ENCODE data around the gene GAS2L3. TPM values are rescaled to one million over a fixed set of nuclear protein-coding genes. Genes with fewer than 3 reads are reported as not detected.

The GAS2L3 gene
- total and polyA plus RNA-seq, 2 of the 13 experiments (the other 11 are each of a cell fraction or from before 2014, with no cell fraction given) = 7.0 to 20.8 TPM

GRCh38 chr12:100573292-100574186, at the start of gene GAS2L3 (continued):
- TF ChIP-seq, protein P1, sequence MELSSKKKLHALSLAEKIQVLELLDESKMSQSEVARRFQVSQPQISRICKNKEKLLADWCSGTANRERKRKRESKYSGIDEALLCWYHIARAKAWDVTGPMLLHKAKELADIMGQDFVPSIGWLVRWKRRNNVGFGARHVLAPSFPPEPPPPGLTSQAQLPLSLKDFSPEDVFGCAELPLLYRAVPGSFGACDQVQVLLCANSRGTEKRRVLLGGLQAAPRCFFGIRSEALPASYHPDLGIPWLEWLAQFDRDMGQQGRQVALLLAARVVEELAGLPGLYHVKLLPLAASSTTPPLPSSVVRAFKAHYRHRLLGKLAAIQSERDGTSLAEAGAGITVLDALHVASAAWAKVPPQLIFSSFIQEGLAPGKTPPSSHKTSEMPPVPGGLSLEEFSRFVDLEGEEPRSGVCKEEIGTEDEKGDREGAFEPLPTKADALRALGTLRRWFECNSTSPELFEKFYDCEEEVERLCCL (CRISPR knock-in tag; IDR thresholded peaks at IDR 0.05; ENCODE audit: borderline replicate concordance) = 0 out of 2 replicates have a peak, but pooled peaks have one; percentile 19
- TF ChIP-seq ZNF337 (CRISPR knock-in tag; IDR thresholded peaks at IDR 0.05; ENCODE audit: borderline replicate concordance, low read depth) = peak; percentile 80; the same call in 1 of the 2 replicates
- peak; percentile 93 for TF ChIP-seq ATF7-NPFF (CRISPR knock-in tag; IDR thresholded peaks at IDR 0.05; ENCODE audit: low read depth)
- TF ChIP-seq CHCHD3 (CRISPR knock-in tag; IDR thresholded peaks at IDR 0.05) = 0 out of 2 replicates have a peak, but pooled peaks have one; percentile 50
- TF ChIP-seq ZBTB8A (CRISPR knock-in tag; IDR thresholded peaks at IDR 0.05; ENCODE audit: borderline replicate concordance, low read depth) = peak; percentile 81; the same call in 1 of the 2 replicates
- TF ChIP-seq ZNF577 (CRISPR knock-in tag; IDR thresholded peaks at IDR 0.05; ENCODE audit: borderline replicate concordance, low read depth) = peak; percentile 90; the same call in 1 of the 2 replicates
- no peak for TF ChIP-seq LRRFIP1 (CRISPR knock-in tag; conservative IDR thresholded peaks at IDR 0.05)
- TF ChIP-seq NRL (CRISPR knock-in tag; IDR thresholded peaks at IDR 0.05; ENCODE audit: borderline replicate concordance) = peak; percentile 77; the same call in 1 of the 2 replicates
- TF ChIP-seq EZH2 (conservative IDR thresholded peaks at IDR 0.05; ENCODE audit: low read depth, low read length) = no peak
- peak; percentile 96 for TF ChIP-seq ZNF598 (CRISPR knock-in tag; IDR thresholded peaks at IDR 0.05; ENCODE audit: borderline replicate concordance)
- no peak for TF ChIP-seq ZBTB1 (CRISPR knock-in tag; IDR thresholded peaks at IDR 0.05; ENCODE audit: borderline replicate concordance)
- TF ChIP-seq ISX (CRISPR knock-in tag; conservative IDR thresholded peaks at IDR 0.05) = no peak
- TF ChIP-seq, protein P2, sequence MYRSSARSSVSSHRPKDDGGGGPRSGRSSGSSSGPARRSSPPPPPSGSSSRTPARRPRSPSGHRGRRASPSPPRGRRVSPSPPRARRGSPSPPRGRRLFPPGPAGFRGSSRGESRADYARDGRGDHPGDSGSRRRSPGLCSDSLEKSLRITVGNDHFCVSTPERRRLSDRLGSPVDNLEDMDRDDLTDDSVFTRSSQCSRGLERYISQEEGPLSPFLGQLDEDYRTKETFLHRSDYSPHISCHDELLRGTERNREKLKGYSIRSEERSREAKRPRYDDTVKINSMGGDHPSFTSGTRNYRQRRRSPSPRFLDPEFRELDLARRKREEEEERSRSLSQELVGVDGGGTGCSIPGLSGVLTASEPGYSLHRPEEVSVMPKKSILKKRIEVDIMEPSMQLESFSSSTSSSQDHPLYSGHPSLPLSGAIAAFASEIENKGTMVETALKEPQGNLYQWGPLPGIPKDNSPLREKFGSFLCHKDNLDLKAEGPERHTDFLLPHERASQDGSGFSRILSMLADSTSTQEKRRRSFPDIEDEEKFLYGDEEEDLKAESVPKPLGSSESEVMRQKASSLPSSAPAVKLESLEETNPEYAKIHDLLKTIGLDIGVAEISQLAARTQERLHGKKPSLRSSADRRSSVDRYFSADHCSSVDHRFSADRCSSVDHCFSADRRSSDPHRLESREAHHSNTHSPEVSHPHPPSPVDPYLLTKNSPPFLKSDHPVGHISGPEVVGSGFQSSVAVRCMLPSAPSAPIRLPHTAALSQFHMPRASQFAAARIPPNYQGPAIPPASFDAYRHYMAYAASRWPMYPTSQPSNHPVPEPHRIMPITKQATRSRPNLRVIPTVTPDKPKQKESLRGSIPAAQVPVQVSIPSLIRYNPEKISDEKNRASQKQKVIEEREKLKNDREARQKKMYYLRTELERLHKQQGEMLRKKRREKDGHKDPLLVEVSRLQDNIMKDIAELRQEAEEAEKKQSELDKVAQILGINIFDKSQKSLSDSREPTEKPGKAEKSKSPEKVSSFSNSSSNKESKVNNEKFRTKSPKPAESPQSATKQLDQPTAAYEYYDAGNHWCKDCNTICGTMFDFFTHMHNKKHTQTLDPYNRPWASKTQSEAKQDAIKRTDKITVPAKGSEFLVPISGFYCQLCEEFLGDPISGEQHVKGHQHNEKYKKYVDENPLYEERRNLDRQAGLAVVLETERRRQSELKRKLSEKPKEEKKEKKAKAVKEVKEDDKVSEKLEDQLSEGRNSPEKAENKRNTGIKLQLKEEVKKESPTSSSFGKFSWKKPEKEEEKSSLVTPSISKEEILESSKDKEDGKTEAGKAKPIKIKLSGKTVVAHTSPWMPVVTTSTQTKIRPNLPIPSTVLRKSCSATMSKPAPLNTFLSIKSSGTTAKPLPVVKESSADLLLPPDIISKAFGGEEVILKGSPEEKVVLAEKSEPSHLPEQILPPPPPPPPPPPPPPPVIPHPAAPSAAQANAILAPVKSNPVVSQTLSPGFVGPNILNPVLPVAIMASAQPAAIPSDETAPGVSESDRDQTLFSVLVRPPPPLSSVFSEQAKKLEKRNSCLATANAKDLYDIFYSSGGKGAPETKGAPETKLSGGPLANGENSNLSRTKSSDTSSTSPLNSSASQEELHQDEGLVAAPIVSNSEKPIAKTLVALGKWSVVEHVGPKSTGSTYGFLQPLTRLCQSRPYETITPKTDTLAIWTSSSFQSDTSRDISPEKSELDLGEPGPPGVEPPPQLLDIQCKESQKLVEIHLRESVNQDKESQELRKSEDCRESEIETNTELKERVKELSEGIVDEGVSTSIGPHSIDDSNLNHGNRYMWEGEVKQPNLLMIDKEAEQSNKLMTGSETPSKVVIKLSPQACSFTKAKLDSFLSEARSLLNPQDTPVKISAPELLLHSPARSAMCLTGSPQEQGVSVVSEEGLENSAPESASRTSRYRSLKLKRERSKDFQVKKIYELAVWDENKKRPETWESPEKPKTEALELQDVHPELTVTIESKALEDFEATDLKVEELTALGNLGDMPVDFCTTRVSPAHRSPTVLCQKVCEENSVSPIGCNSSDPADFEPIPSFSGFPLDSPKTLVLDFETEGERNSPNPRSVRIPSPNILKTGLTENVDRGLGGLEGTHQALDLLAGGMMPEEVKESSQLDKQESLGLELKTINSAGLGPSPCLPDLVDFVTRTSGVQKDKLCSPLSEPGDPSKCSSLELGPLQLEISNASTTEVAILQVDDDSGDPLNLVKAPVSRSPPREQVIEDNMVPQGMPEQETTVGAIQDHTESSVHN (CRISPR knock-in tag; IDR thresholded peaks at IDR 0.05) = no peak
